GM12878 (cell line): Measurements from ENCODE around the gene CHPT1. TPM values are rescaled to one million over a fixed set of nuclear protein-coding genes. Genes with fewer than 3 reads are reported as not detected.

Experiments
- ATAC-seq: fragments of 200-7000 bp; cut with Tn5 transposase; 3 replicates; pipeline ENCODE4 v1.9.1; 2020; ENCODE audit warnings: mild to moderate bottlenecking, moderate library complexity
- BruUV-seq: library from RNA; stranded (reverse); fragments of 400-500 nt; replicated peaks from 2 replicates; lab custom pipeline; 2021; lab: Mats Ljungman, UMichigan
- CTCF ChIA-PET: fragments of 300-600 bp; sonication (Branson Sonifier 250); formaldehyde crosslinking; extraction: SDS; loops from one replicate; lab custom pipeline; 2021; ENCODE audit warnings: inconsistent platforms; lab: Yijun Ruan, JAX
- POLR2A ChIA-PET: fragments of 350-600 bp; formaldehyde crosslinking; extraction: SDS; loops from one replicate; lab custom pipeline; 2021; ENCODE audit warnings: inconsistent platforms; lab: Charles Lee
- RAD21 ChIA-PET: fragments of 300-600 bp; sonication (Branson Sonifier 250); formaldehyde crosslinking; loops from one replicate; lab custom pipeline; 2023; ENCODE audit warnings: antibody characterized with exemption; ENCODE audit not compliant: unreplicated experiment; lab: Charles Lee
- SMC1A ChIA-PET: fragments of 300-600 bp; sonication (Branson Sonifier 250); formaldehyde crosslinking; loops from one replicate; lab custom pipeline; 2023; ENCODE audit not compliant: unreplicated experiment, uncharacterized antibody; lab: Charles Lee
- DNase-seq: peaks from one replicate; pipeline ENCODE4 v3.0.0-alpha.2; 2011; ENCODE audit warnings: low read depth, low spot score
- FAIRE-seq: peaks from 3 replicates; lab custom pipeline; 2011; peaks lifted over from hg19 to GRCh38; lab: Jason Lieb, UNC
- H2AFZ ChIP-seq: 2 replicates; pipeline ENCODE4 v1.6.0; 2011; ENCODE audit warnings: low read depth, low read length, control low read depth; ENCODE audit not compliant: control insufficient read depth
- H3K27ac ChIP-seq: 2 replicates; pipeline ENCODE4 v1.5.1; 2011; ENCODE audit warnings: control low read depth; ENCODE audit not compliant: control insufficient read depth, insufficient read depth
- H3K27me3 ChIP-seq, 2 experiments: replicated peaks in 1 of 2; 2 replicates each; pipeline versions ENCODE4 v1.6.0 to v1.6.1; 2011; ENCODE audit warnings: low read length in 1 of 2; ENCODE audit not compliant: control insufficient read depth in 2 of 2, insufficient read depth in 2 of 2
- H3K36me3 ChIP-seq, 2 experiments: 2 replicates each; pipeline ENCODE4 v1.5.1; 2011; ENCODE audit warnings: low read length in 1 of 2; ENCODE audit not compliant: control insufficient read depth in 2 of 2, insufficient read depth in 2 of 2
- H3K4me1 ChIP-seq: 2 replicates; pipeline ENCODE4 v1.6.1; 2011; ENCODE audit warnings: mild to moderate bottlenecking, low read length, moderate library complexity, mixed read lengths; ENCODE audit not compliant: control insufficient read depth, insufficient read depth
- H3K4me2 ChIP-seq: 2 replicates; pipeline ENCODE4 v1.6.0; 2011; ENCODE audit warnings: control low read depth; ENCODE audit not compliant: control insufficient read depth, insufficient read depth
- H3K4me3 ChIP-seq: fragments of 200-600 bp; sonication (generic); 2 replicates; pipeline ENCODE4 v1.5.1; 2016
- H3K79me2 ChIP-seq: 2 replicates; pipeline ENCODE4 v1.6.0; 2011; ENCODE audit warnings: low read length; ENCODE audit not compliant: control insufficient read depth, insufficient read depth
- H3K9ac ChIP-seq: 2 replicates; pipeline ENCODE4 v1.8.0; 2011; ENCODE audit warnings: low read length, control low read depth, mixed read lengths; ENCODE audit not compliant: control insufficient read depth, insufficient read depth
- H3K9me3 ChIP-seq: replicated peaks from 3 replicates; pipeline ENCODE4 v1.5.1; 2011; ENCODE audit warnings: mild to moderate bottlenecking, low read length; ENCODE audit not compliant: control insufficient read depth, insufficient read depth
- H4K20me1 ChIP-seq: 2 replicates; pipeline ENCODE4 v1.6.0; 2011; ENCODE audit not compliant: control insufficient read depth, insufficient read depth
- CHD1 ChIP-seq: IDR thresholded peaks from 2 replicates; pipeline ENCODE4 v1.6.1; 2012; ENCODE audit warnings: low read depth, low read length, improper control_type of control experiment
- CREB1 ChIP-seq: IDR thresholded peaks from 2 replicates; pipeline ENCODE4 v1.6.1; 2012; ENCODE audit warnings: low read depth, mild to moderate bottlenecking, inconsistent platforms
- FOS ChIP-seq: IDR thresholded peaks from 3 replicates; pipeline ENCODE4 v1.6.1; 2011; ENCODE audit warnings: borderline replicate concordance; ENCODE audit not compliant: insufficient read length; ENCODE audit errors: extremely low read depth
- JUNB ChIP-seq: IDR thresholded peaks from 2 replicates; pipeline ENCODE4 v1.6.1; 2016; ENCODE audit warnings: antibody characterized with exemption, mild to moderate bottlenecking
- MEF2A ChIP-seq: IDR thresholded peaks from 2 replicates; pipeline ENCODE4 v1.6.1; 2011; ENCODE audit warnings: low read depth, mild to moderate bottlenecking, low read length, moderate library complexity; ENCODE audit not compliant: insufficient read depth
- RFX5 ChIP-seq: IDR thresholded peaks from 2 replicates; pipeline ENCODE4 v1.6.1; 2011; ENCODE audit warnings: low read depth, low read length, improper control_type of control experiment
- SMAD5 ChIP-seq: IDR thresholded peaks from 2 replicates; pipeline ENCODE4 v1.6.1; 2016; ENCODE audit warnings: antibody characterized with exemption, low read depth
- TARDBP ChIP-seq: IDR thresholded peaks from 2 replicates; pipeline ENCODE4 v1.6.1; 2016; ENCODE audit warnings: borderline replicate concordance
- TCF12 ChIP-seq: IDR thresholded peaks from 2 replicates; pipeline ENCODE4 v1.6.1; 2011; ENCODE audit warnings: low read depth, mild to moderate bottlenecking, low read length
- TCF7 ChIP-seq: IDR thresholded peaks from 2 replicates; pipeline ENCODE4 v1.6.1; 2014; ENCODE audit warnings: antibody characterized with exemption, borderline replicate concordance
- YBX1 ChIP-seq: fragments of 450-650 bp; IDR thresholded peaks from 2 replicates; pipeline ENCODE4 v1.6.1; 2016; ENCODE audit warnings: antibody characterized with exemption
- WGBS: methylation state at CpG from one replicate; pipeline ENCODE4 v1.1.6; 2016; ENCODE audit warnings: low lambda C conversion rate; ENCODE audit not compliant: insufficient replicate concordance, insufficient coverage; ENCODE audit errors: missing lambda C conversion rate; 5-methylcytosine and 5-hydroxymethylcytosine counted together
- in situ Hi-C: fragments of 300-500 bp; cut with MboI; formaldehyde crosslinking; loops from 9 replicates; pipeline ENCODE4 v1.14.3; 2018; ENCODE audit warnings: mixed read lengths
- intact Hi-C: fragments of 100-400 bp; cut with micrococcal nuclease; formaldehyde crosslinking; loops from one replicate; pipeline ENCODE4 v1.14.2; 2022; ENCODE audit not compliant: unreplicated experiment
- polyA plus RNA-seq, 11 experiments: library from polyadenylated mRNA; depleted of rRNA in 4 of 11; unstranded in 6 of 11; stranded (reverse) in 5 of 11; fragments of >200 nt; fragmentation: Nextera tagmentation in 4 of 11; fragmentation: Illumina TruSeq in 1 of 11; extraction: Ambion mirVana in 4 of 11; extraction: Trizol in 1 of 11; gene quantifications; 1 replicate in 1 of 11; 2 replicates in 10 of 11; pipeline versions ENCODE4 v1.2.1 to v1.2.3, GENCODE V29; 2011 to 2016; ENCODE audit warnings: inconsistent platforms in 2 of 11, missing spikeins in 2 of 11, low read depth in 1 of 11
- total RNA-seq, 4 experiments: library from RNA; depleted of rRNA in 3 of 4; stranded (reverse); fragments of >200 nt in 3 of 4; fragmentation: Illumina TruSeq in 1 of 4; extraction: Trizol in 1 of 4; gene quantifications; 2 replicates each; pipeline versions ENCODE4 v1.2.1 to v1.2.3, GENCODE V29; 2013 to 2021
- TF ChIP-seq, protein P1 (sequence below): fragments of 450-650 bp; conservative IDR thresholded peaks from 2 replicates; pipeline ENCODE4 v1.6.1; 2017; ENCODE audit warnings: mild to moderate bottlenecking, moderate library complexity
- TF ChIP-seq, protein P2 (sequence below): fragments of 150-350 bp; IDR thresholded peaks from 2 replicates; pipeline ENCODE4 v1.6.1; 2016; ENCODE audit warnings: low read depth, low read length
- TF ChIP-seq, protein P3 (sequence below): fragments of 450-650 bp; formaldehyde crosslinking; IDR thresholded peaks from 2 replicates; pipeline ENCODE4 v1.5.0; 2022; ENCODE audit warnings: mild to moderate bottlenecking, missing genetic modification characterization

CHPT1 gene
- total and polyA plus RNA-seq, 10 of the 15 experiments (the other 5 are each of a cell fraction or from before 2014, with no cell fraction given) = 0.85 to 10.2 (median 3.9) TPM

DNA sequence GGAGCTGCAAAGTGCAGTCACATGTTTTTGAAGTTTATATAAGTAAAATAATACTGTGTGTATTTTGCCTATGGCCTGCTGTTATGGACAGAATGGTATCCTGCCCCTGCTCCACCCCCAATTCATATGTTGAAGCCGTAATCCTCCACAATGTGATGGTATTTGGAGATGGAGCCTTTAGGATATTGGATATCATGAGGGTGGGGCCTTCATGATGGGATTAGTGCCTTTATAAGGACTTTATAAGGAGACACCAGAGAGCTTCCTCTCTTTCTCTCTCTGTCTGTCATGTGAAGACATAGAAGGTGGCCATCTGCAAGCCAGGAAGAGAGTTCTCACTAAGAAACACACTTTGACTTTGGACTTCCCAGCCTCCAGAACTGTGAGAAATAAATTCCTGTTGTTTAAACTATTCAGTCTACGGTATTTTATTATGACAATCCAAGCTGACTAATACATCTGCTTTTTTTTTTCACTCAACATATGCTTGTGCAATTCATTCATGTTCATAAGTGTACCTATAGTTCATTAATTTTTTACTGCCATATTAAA is 3.1 kb upstream of the CHPT1 start (continued):
- TF ChIP-seq, protein P1, sequence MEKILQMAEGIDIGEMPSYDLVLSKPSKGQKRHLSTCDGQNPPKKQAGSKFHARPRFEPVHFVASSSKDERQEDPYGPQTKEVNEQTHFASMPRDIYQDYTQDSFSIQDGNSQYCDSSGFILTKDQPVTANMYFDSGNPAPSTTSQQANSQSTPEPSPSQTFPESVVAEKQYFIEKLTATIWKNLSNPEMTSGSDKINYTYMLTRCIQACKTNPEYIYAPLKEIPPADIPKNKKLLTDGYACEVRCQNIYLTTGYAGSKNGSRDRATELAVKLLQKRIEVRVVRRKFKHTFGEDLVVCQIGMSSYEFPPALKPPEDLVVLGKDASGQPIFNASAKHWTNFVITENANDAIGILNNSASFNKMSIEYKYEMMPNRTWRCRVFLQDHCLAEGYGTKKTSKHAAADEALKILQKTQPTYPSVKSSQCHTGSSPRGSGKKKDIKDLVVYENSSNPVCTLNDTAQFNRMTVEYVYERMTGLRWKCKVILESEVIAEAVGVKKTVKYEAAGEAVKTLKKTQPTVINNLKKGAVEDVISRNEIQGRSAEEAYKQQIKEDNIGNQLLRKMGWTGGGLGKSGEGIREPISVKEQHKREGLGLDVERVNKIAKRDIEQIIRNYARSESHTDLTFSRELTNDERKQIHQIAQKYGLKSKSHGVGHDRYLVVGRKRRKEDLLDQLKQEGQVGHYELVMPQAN = no peak
- TF ChIP-seq TCF7 = no peak
- TF ChIP-seq RFX5 = no peak
- no peak for TF ChIP-seq CREB1
- no peak for TF ChIP-seq TCF12
- TF ChIP-seq, protein P2, sequence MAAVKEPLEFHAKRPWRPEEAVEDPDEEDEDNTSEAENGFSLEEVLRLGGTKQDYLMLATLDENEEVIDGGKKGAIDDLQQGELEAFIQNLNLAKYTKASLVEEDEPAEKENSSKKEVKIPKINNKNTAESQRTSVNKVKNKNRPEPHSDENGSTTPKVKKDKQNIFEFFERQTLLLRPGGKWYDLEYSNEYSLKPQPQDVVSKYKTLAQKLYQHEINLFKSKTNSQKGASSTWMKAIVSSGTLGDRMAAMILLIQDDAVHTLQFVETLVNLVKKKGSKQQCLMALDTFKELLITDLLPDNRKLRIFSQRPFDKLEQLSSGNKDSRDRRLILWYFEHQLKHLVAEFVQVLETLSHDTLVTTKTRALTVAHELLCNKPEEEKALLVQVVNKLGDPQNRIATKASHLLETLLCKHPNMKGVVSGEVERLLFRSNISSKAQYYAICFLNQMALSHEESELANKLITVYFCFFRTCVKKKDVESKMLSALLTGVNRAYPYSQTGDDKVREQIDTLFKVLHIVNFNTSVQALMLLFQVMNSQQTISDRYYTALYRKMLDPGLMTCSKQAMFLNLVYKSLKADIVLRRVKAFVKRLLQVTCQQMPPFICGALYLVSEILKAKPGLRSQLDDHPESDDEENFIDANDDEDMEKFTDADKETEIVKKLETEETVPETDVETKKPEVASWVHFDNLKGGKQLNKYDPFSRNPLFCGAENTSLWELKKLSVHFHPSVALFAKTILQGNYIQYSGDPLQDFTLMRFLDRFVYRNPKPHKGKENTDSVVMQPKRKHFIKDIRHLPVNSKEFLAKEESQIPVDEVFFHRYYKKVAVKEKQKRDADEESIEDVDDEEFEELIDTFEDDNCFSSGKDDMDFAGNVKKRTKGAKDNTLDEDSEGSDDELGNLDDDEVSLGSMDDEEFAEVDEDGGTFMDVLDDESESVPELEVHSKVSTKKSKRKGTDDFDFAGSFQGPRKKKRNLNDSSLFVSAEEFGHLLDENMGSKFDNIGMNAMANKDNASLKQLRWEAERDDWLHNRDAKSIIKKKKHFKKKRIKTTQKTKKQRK = no peak
- TF ChIP-seq, all 136 proteins: peak for 0

DNA sequence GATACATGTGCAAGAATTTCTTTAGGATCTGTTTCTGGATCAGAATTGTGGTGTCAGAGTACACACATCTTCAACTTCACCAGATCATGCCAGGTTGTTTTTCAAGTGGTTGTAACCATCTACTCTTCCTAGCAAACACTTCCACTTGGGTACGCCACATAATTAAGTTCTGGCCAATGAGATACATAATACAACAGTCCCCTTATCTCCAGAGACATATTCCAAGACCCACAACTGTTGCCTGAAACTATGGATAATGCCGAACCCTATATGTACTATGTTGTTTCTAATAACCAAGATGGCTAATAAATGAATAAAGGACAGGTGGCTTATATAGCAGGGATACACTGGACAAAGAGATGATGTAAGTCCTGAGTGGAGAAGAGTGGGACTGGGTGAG is 2.5 kb upstream of the CHPT1 start:
- no peak overlapping the region for H3K4me2 ChIP-seq
- TF ChIP-seq, protein P3, sequence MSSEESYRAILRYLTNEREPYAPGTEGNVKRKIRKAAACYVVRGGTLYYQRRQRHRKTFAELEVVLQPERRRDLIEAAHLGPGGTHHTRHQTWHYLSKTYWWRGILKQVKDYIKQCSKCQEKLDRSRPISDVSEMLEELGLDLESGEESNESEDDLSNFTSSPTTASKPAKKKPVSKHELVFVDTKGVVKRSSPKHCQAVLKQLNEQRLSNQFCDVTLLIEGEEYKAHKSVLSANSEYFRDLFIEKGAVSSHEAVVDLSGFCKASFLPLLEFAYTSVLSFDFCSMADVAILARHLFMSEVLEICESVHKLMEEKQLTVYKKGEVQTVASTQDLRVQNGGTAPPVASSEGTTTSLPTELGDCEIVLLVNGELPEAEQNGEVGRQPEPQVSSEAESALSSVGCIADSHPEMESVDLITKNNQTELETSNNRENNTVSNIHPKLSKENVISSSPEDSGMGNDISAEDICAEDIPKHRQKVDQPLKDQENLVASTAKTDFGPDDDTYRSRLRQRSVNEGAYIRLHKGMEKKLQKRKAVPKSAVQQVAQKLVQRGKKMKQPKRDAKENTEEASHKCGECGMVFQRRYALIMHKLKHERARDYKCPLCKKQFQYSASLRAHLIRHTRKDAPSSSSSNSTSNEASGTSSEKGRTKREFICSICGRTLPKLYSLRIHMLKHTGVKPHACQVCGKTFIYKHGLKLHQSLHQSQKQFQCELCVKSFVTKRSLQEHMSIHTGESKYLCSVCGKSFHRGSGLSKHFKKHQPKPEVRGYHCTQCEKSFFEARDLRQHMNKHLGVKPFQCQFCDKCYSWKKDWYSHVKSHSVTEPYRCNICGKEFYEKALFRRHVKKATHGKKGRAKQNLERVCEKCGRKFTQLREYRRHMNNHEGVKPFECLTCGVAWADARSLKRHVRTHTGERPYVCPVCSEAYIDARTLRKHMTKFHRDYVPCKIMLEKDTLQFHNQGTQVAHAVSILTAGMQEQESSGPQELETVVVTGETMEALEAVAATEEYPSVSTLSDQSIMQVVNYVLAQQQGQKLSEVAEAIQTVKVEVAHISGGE (CRISPR knock-in tag) = no peak
- TF ChIP-seq FOS = no peak
- TF ChIP-seq JUNB = no peak
- TF ChIP-seq YBX1 = no peak
- no peak for TF ChIP-seq MEF2A
- no peak for TF ChIP-seq CHD1
- no peak for TF ChIP-seq SMAD5
- no peak for TF ChIP-seq CREB1
- no peak for TF ChIP-seq TARDBP

More for the DNA sequence above, 2.5 kb upstream of the CHPT1 start:
- DNase-seq (no peak), FAIRE-seq (no peak), ATAC-seq (no peak)
- ChIA-PET SMC1A (interaction anchor here (0.9 kb wide), 1 partner anchor 19 kb away, joined by 5 read pairs; no protein-coding TSS in a partner anchor), CTCF (interaction anchor here (1.4 kb wide), 1 partner anchor 13 kb away, joined by 3 read pairs; no protein-coding TSS in a partner anchor), RAD21 (no interaction called here), POLR2A (no interaction called here)
- no peaks in the 10 kb centered on the region for H3K27me3 ChIP-seq
- 95% methylated on average over 2 of the region's 2 CpGs for WGBS
- in situ Hi-C loops (no loop called here), intact Hi-C loops (loop anchor here (10.0 kb wide), 1 partner anchor 120 kb away; no protein-coding TSS in a partner anchor)
- H3K9ac ChIP-seq = no peak overlapping the region
- peaks cover 4% of the 10 kb centered on the region for H3K4me1 ChIP-seq
- no peaks in the 10 kb centered on the region for H3K36me3 ChIP-seq
- no peak overlapping the region for H3K4me3 ChIP-seq
- BruUV-seq = no TSS peak
- no peaks in the 10 kb centered on the region for H4K20me1 ChIP-seq
- H3K9me3 ChIP-seq = no peaks in the 10 kb centered on the region
- H2AFZ ChIP-seq = no peak overlapping the region
- no peak overlapping the region for H3K27ac ChIP-seq
- H3K79me2 ChIP-seq = no peaks in the 10 kb centered on the region
